Measurements from ENCODE around the gene SAMD4A.

SAMD4A gene

GRCh38 chr14:54690887-54691286, 124.0 kb downstream of the SAMD4A start:
- no peak overlapping the region for H4K91ac ChIP-seq (ENCODE audit: low read depth, low read length)
- H3K4me1 ChIP-seq (ENCODE audit: control insufficient read depth in 1 of 2, insufficient read depth in 2 of 2, low read length in 2 of 2) = peaks cover 0 to 8% of the 10 kb centered on the region in 2 experiments
- WGBS (ENCODE audit: extremely low coverage, insufficient coverage, insufficient read length) = no CpG with 5 or more reads among the region's 2 CpGs

GRCh38 chr14:54691525-54692283, 124.8 kb downstream of the SAMD4A start:
- Histone ChIP-seq H3K4ac (ENCODE audit: low read depth, low read length) (no peak overlapping the region), H3K18ac (ENCODE audit: low read length) (no peak overlapping the region), H3K4me1 (ENCODE audit: control insufficient read depth in 1 of 2, insufficient read depth in 2 of 2, low read length in 2 of 2) (peaks cover 0 to 8% of the 10 kb centered on the region in 2 experiments), H2BK120ac (ENCODE audit: insufficient read depth, low read length, poor library complexity) (no peak overlapping the region), H3K79me2 (ENCODE audit: control insufficient read depth, insufficient read depth, low read length, poor library complexity) (no peaks in the 10 kb centered on the region), H4K8ac (ENCODE audit: low read depth, low read length) (no peak overlapping the region), H4K12ac (ENCODE audit: low read depth, low read length) (no peak overlapping the region), H3K27ac (ENCODE audit: low read depth, low read length) (no peak overlapping the region), H3K79me1 (ENCODE audit: low read length) (no peaks in the 10 kb centered on the region), H3K4me3 (ENCODE audit: low read depth, low read length) (no peak overlapping the region), H2BK12ac (ENCODE audit: low read length) (no peak overlapping the region), H3K36me3 (ENCODE audit: control insufficient read depth in 1 of 2, insufficient read depth in 2 of 2, low read length in 2 of 2) (peaks cover 0 to 3% of the 10 kb centered on the region in 2 experiments), H3K14ac (ENCODE audit: low read length) (no peak overlapping the region), H2BK5ac (ENCODE audit: low read depth, low read length, poor library complexity) (no peak overlapping the region), H2AFZ (ENCODE audit: insufficient read depth, low read length, poor library complexity) (no peak overlapping the region), H3K9ac (ENCODE audit: low read length) (no peak overlapping the region), H4K91ac (ENCODE audit: low read depth, low read length) (no peak overlapping the region), H2AK5ac (ENCODE audit: low read length) (no peak overlapping the region), H3K23ac (ENCODE audit: low read length) (no peak overlapping the region), H3K4me2 (ENCODE audit: low read length) (no peak overlapping the region), H3K27me3 (ENCODE audit: insufficient read depth, low read length) (no peaks in the 10 kb centered on the region), H3K9me3 (ENCODE audit: insufficient read depth, low read depth, low read length) (no peaks in the 10 kb centered on the region)
- peak; percentile 65 to 73 for DNase-seq
- WGBS (ENCODE audit: extremely low coverage, insufficient coverage, insufficient read length) = no CpG with 5 or more reads among the region's 5 CpGs

More at GRCh38 chr14:54690887-54691286, 124.0 kb downstream of the SAMD4A start:
- no peak overlapping the region for H3K18ac ChIP-seq (ENCODE audit: low read length)
- H2AFZ ChIP-seq (ENCODE audit: insufficient read depth, low read length, poor library complexity) = no peak overlapping the region
- no peak overlapping the region for H3K4ac ChIP-seq (ENCODE audit: low read depth, low read length)
- DNase-seq = no peak
- H3K36me3 ChIP-seq (ENCODE audit: control insufficient read depth in 1 of 2, insufficient read depth in 2 of 2, low read length in 2 of 2) = peaks cover 0 to 3% of the 10 kb centered on the region in 2 experiments
- H3K4me2 ChIP-seq (ENCODE audit: low read length) = no peak overlapping the region
- H3K4me3 ChIP-seq (ENCODE audit: low read depth, low read length) = no peak overlapping the region
- H4K12ac ChIP-seq (ENCODE audit: low read depth, low read length) = no peak overlapping the region
- no peak overlapping the region for H3K23ac ChIP-seq (ENCODE audit: low read length)
- H3K14ac ChIP-seq (ENCODE audit: low read length) = no peak overlapping the region
- no peaks in the 10 kb centered on the region for H3K79me1 ChIP-seq (ENCODE audit: low read length)
- no peak overlapping the region for H2AK5ac ChIP-seq (ENCODE audit: low read length)
- no peak overlapping the region for H2BK120ac ChIP-seq (ENCODE audit: insufficient read depth, low read length, poor library complexity)
- no peak overlapping the region for H3K9ac ChIP-seq (ENCODE audit: low read length)
- H2BK12ac ChIP-seq (ENCODE audit: low read length) = no peak overlapping the region
- no peaks in the 10 kb centered on the region for H3K79me2 ChIP-seq (ENCODE audit: control insufficient read depth, insufficient read depth, low read length, poor library complexity)
- H3K27ac ChIP-seq (ENCODE audit: low read depth, low read length) = no peak overlapping the region
- H2BK5ac ChIP-seq (ENCODE audit: low read depth, low read length, poor library complexity) = no peak overlapping the region
- H3K9me3 ChIP-seq (ENCODE audit: insufficient read depth, low read depth, low read length) = no peaks in the 10 kb centered on the region
- H4K8ac ChIP-seq (ENCODE audit: low read depth, low read length) = no peak overlapping the region
- H3K27me3 ChIP-seq (ENCODE audit: insufficient read depth, low read length) = no peaks in the 10 kb centered on the region

GRCh38 chr14:54692284-54692772, 125.4 kb downstream of the SAMD4A start:
- Histone ChIP-seq H3K4me1 (ENCODE audit: control insufficient read depth in 1 of 2, insufficient read depth in 2 of 2, low read length in 2 of 2) (peaks cover 4 to 11% of the 10 kb centered on the region in 2 experiments), H3K9ac (ENCODE audit: low read length) (no peak overlapping the region), H2AK5ac (ENCODE audit: low read length) (no peak overlapping the region), H3K27me3 (ENCODE audit: insufficient read depth, low read length) (no peaks in the 10 kb centered on the region), H3K23ac (ENCODE audit: low read length) (no peak overlapping the region), H4K91ac (ENCODE audit: low read depth, low read length) (peak overlapping the region; percentile 11), H3K4ac (ENCODE audit: low read depth, low read length) (no peak overlapping the region), H3K36me3 (ENCODE audit: control insufficient read depth in 1 of 2, insufficient read depth in 2 of 2, low read length in 2 of 2) (peaks cover 0 to 3% of the 10 kb centered on the region in 2 experiments), H2BK12ac (ENCODE audit: low read length) (no peak overlapping the region), H2BK120ac (ENCODE audit: insufficient read depth, low read length, poor library complexity) (no peak overlapping the region), H3K18ac (ENCODE audit: low read length) (no peak overlapping the region), H2BK5ac (ENCODE audit: low read depth, low read length, poor library complexity) (no peak overlapping the region), H3K4me3 (ENCODE audit: low read depth, low read length) (no peak overlapping the region), H2AFZ (ENCODE audit: insufficient read depth, low read length, poor library complexity) (no peak overlapping the region), H3K79me1 (ENCODE audit: low read length) (peaks cover 3% of the 10 kb centered on the region), H3K14ac (ENCODE audit: low read length) (no peak overlapping the region), H3K27ac (ENCODE audit: low read depth, low read length) (no peak overlapping the region), H4K8ac (ENCODE audit: low read depth, low read length) (no peak overlapping the region), H4K12ac (ENCODE audit: low read depth, low read length) (no peak overlapping the region), H3K4me2 (ENCODE audit: low read length) (no peak overlapping the region), H3K79me2 (ENCODE audit: control insufficient read depth, insufficient read depth, low read length, poor library complexity) (no peaks in the 10 kb centered on the region), H3K9me3 (ENCODE audit: insufficient read depth, low read depth, low read length) (no peaks in the 10 kb centered on the region)
- no peak for DNase-seq
- no CpG with 5 or more reads among the region's 6 CpGs for WGBS (ENCODE audit: extremely low coverage, insufficient coverage, insufficient read length)

- Histone ChIP-seq H3K79me1 (ENCODE audit: low read length) (peaks cover 3% of the 10 kb centered on the region), H2BK120ac (ENCODE audit: insufficient read depth, low read length, poor library complexity) (no peak overlapping the region), H4K12ac (ENCODE audit: low read depth, low read length) (no peak overlapping the region), H3K18ac (ENCODE audit: low read length) (peak overlapping the region; percentile 9), H3K4me3 (ENCODE audit: low read depth, low read length) (no peak overlapping the region), H3K27me3 (ENCODE audit: insufficient read depth, low read length) (no peaks in the 10 kb centered on the region), H3K9me3 (ENCODE audit: insufficient read depth, low read depth, low read length) (no peaks in the 10 kb centered on the region), H3K36me3 (ENCODE audit: control insufficient read depth in 1 of 2, insufficient read depth in 2 of 2, low read length in 2 of 2) (no peaks in the 10 kb centered on the region), H3K79me2 (ENCODE audit: control insufficient read depth, insufficient read depth, low read length, poor library complexity) (no peaks in the 10 kb centered on the region), H3K4me1 (ENCODE audit: control insufficient read depth in 1 of 2, insufficient read depth in 2 of 2, low read length in 2 of 2) (peaks cover 11 to 20% of the 10 kb centered on the region in 2 experiments), H4K91ac (ENCODE audit: low read depth, low read length) (no peak overlapping the region), H3K23ac (ENCODE audit: low read length) (no peak overlapping the region), H2AFZ (ENCODE audit: insufficient read depth, low read length, poor library complexity) (no peak overlapping the region), H3K9ac (ENCODE audit: low read length) (no peak overlapping the region), H3K4me2 (ENCODE audit: low read length) (no peak overlapping the region), H3K27ac (ENCODE audit: low read depth, low read length) (no peak overlapping the region), H3K4ac (ENCODE audit: low read depth, low read length) (no peak overlapping the region), H4K8ac (ENCODE audit: low read depth, low read length) (no peak overlapping the region), H2BK5ac (ENCODE audit: low read depth, low read length, poor library complexity) (no peak overlapping the region), H2AK5ac (ENCODE audit: low read length) (no peak overlapping the region), H2BK12ac (ENCODE audit: low read length) (no peak overlapping the region), H3K14ac (ENCODE audit: low read length) (no peak overlapping the region)
- DNase-seq = no peak
- WGBS (ENCODE audit: extremely low coverage, insufficient coverage, insufficient read length) = no CpG with 5 or more reads among the region's 4 CpGs
Measured at GRCh38 chr14:54693761-54694160, 126.8 kb downstream of the SAMD4A start.
